ENCODE results near the gene SBF2.
"Not testable (repeated sequence)": the region's sequence is repeated elsewhere in the genome, so short reads cannot be mapped to it uniquely, and the experiment has no call there.

SBF2 gene

GRCh38 chr11:10108915-10109680 is 184.9 kb downstream of the SBF2 start:
- DNase-seq, result no peak

GRCh38 chr11:10107497-10107896 is 186.5 kb downstream of the SBF2 start:
- no peak for DNase-seq

GRCh38 chr11:10097615-10098014 is 196.4 kb downstream of the SBF2 start:
- no peak for DNase-seq

- DNase-seq, result no peak
Measured at GRCh38 chr11:10096987-10097386, 197.0 kb downstream of the SBF2 start.

GRCh38 chr11:10095412-10096208 is 198.4 kb downstream of the SBF2 start:
- DNase-seq, result no peak

GRCh38 chr11:10092426-10092825 is 201.6 kb downstream of the SBF2 start:
- no peak for DNase-seq

- no peak for DNase-seq
Measured at GRCh38 chr11:10091314-10092045, 202.5 kb downstream of the SBF2 start.

- DNase-seq, result not testable (repeated sequence)
Measured at GRCh38 chr11:10087923-10088225, 206.1 kb downstream of the SBF2 start.

- DNase-seq, result no peak
Measured at GRCh38 chr11:10087186-10087922, 206.7 kb downstream of the SBF2 start.

GRCh38 chr11:10080138-10080537 is 213.9 kb downstream of the SBF2 start:
- DNase-seq, result no peak

GRCh38 chr11:10076458-10077141 is 217.4 kb downstream of the SBF2 start:
- peak; percentile 29 for DNase-seq

GRCh38 chr11:10075141-10075540 is 218.9 kb downstream of the SBF2 start:
- DNase-seq, result no peak

- no peak for DNase-seq
Measured at GRCh38 chr11:10072841-10073240, 221.2 kb downstream of the SBF2 start.

GRCh38 chr11:10072142-10072541 is 221.9 kb downstream of the SBF2 start:
- no peak for DNase-seq

- DNase-seq, result no peak
Measured at GRCh38 chr11:10067629-10068300, 226.3 kb downstream of the SBF2 start.

GRCh38 chr11:10066441-10066840 is 227.6 kb downstream of the SBF2 start:
- no peak for DNase-seq

- DNase-seq, result no peak
Measured at GRCh38 chr11:10064828-10065227, 229.2 kb downstream of the SBF2 start.

- DNase-seq, result no peak
Measured at GRCh38 chr11:10058356-10058755, 235.7 kb downstream of the SBF2 start.

- DNase-seq, result no peak
Measured at GRCh38 chr11:10051868-10052586, 242.0 kb downstream of the SBF2 start.

GRCh38 chr11:10050561-10050960 is 243.5 kb downstream of the SBF2 start:
- DNase-seq, result no peak

- no peak for DNase-seq
Measured at GRCh38 chr11:10049756-10050155, 244.3 kb downstream of the SBF2 start.
